Endodermal cell (in vitro differentiated cells): ENCODE data around the gene RELL1. TPM values are rescaled to one million over a fixed set of nuclear protein-coding genes. Genes with fewer than 3 reads are reported as not detected.

ENCODE experiments used
- DNase-seq: peaks from one replicate; pipeline ENCODE4 v3.0.0-alpha.2; 2017
- H3K27ac ChIP-seq: 2 replicates; pipeline ENCODE4 v1.5.1; 2013; ENCODE audit warnings: mild to moderate bottlenecking, low read depth, low read length, moderate library complexity
- H3K27me3 ChIP-seq: 2 replicates; pipeline ENCODE4 v1.6.1; 2013; ENCODE audit warnings: mild to moderate bottlenecking, low read length, moderate library complexity; ENCODE audit not compliant: insufficient read depth, control insufficient read depth, poor library complexity, severe bottlenecking
- H3K36me3 ChIP-seq: 2 replicates; pipeline ENCODE4 v1.7.0; 2013; ENCODE audit warnings: mild to moderate bottlenecking, low read length, moderate library complexity; ENCODE audit not compliant: control insufficient read depth, insufficient read depth
- H3K4me1 ChIP-seq: one replicate; pipeline ENCODE4 v1.7.0; 2013; ENCODE audit warnings: low read length; ENCODE audit not compliant: control insufficient read depth, insufficient read depth
- H3K4me3 ChIP-seq: 2 replicates; pipeline ENCODE4 v1.5.1; 2013; ENCODE audit warnings: mild to moderate bottlenecking, low read length, moderate library complexity
- H3K9ac ChIP-seq: 2 replicates; pipeline ENCODE4 v1.6.1; 2013; ENCODE audit warnings: mild to moderate bottlenecking, low read length, moderate library complexity; ENCODE audit not compliant: poor library complexity, severe bottlenecking; ENCODE audit errors: extremely low read depth
- H3K9me3 ChIP-seq: 2 replicates; pipeline ENCODE4 v1.6.1; 2013; ENCODE audit warnings: mild to moderate bottlenecking, low read length, moderate library complexity; ENCODE audit not compliant: control insufficient read depth
- H3K27ac Mint-ChIP-seq: 2 replicates; pipeline ENCODE4 v1.8.0; 2020; ENCODE audit warnings: mixed read lengths
- H3K27me3 Mint-ChIP-seq: 2 replicates; pipeline ENCODE4 v1.8.0; 2021; ENCODE audit warnings: mild to moderate bottlenecking, mixed read lengths; ENCODE audit not compliant: insufficient read depth
- H3K36me3 Mint-ChIP-seq: 2 replicates; pipeline ENCODE4 v1.8.0; 2020; ENCODE audit warnings: low read depth, mixed read lengths
- H3K4me1 Mint-ChIP-seq: 2 replicates; pipeline ENCODE4 v1.8.0; 2020; ENCODE audit warnings: mixed read lengths
- H3K4me3 Mint-ChIP-seq: 2 replicates; pipeline ENCODE4 v1.8.0; 2020; ENCODE audit warnings: mild to moderate bottlenecking, moderate library complexity, mixed read lengths
- H3K9me3 Mint-ChIP-seq: 2 replicates; pipeline ENCODE4 v1.8.0; 2020; ENCODE audit warnings: mild to moderate bottlenecking, mixed read lengths
- CTCF ChIP-seq: fragments of 200-600 bp; sonication (generic); conservative IDR thresholded peaks from 2 replicates; pipeline ENCODE4 v1.5.0; 2021; ENCODE audit warnings: antibody characterized with exemption, mild to moderate bottlenecking
- WGBS, 2 experiments: methylation state at CpG; one replicate each; pipeline versions ENCODE4 v1.1.5 to v1.1.7; 2013; ENCODE audit warnings: missing lambda C conversion rate in 2 of 2, mixed read lengths in 1 of 2; ENCODE audit not compliant: insufficient coverage in 1 of 2, insufficient read length in 1 of 2; 5-methylcytosine and 5-hydroxymethylcytosine counted together
- total RNA-seq, 2 donors: library from RNA; stranded (reverse); fragmentation: NEBNext Ultra II Directional in 1 of 2; extraction: Animal tissue kit (Norgen Biotek cat#: 25700) in 1 of 2; gene quantifications; 2 replicates in 1 of 2; 3 replicates in 1 of 2; pipeline ENCODE4 v1.2.1, GENCODE V29; 2021

Gene RELL1
- total RNA-seq, 2 donors from 2014 or later: 12.1 to 12.3 TPM

- Histone ChIP-seq H3K27me3 (no peaks in the 10 kb centered on the region), H3K36me3 (no peaks in the 10 kb centered on the region), H3K27ac (no peak overlapping the region), H3K4me1 (no peaks in the 10 kb centered on the region), H3K9ac (no peak overlapping the region), H3K9me3 (no peaks in the 10 kb centered on the region), H3K4me3 (no peak overlapping the region)
- Mint-ChIP-seq H3K4me1 (peaks cover 13% of the 10 kb centered on the region), H3K36me3 (no peaks in the 10 kb centered on the region), H3K27me3 (no peaks in the 10 kb centered on the region), H3K4me3 (no peak overlapping the region), H3K27ac (no peak overlapping the region), H3K9me3 (no peaks in the 10 kb centered on the region)
- 93% methylated on average over 1 of the region's 1 CpG; no CpG with 5 or more reads in 1 of the 2 experiments for WGBS, 2 experiments
- no peak for TF ChIP-seq CTCF
- DNase-seq: no peak
These were observed 24.3 kb upstream of the RELL1 start for GRCh38 chr4:37710491-37710890.

DNA sequence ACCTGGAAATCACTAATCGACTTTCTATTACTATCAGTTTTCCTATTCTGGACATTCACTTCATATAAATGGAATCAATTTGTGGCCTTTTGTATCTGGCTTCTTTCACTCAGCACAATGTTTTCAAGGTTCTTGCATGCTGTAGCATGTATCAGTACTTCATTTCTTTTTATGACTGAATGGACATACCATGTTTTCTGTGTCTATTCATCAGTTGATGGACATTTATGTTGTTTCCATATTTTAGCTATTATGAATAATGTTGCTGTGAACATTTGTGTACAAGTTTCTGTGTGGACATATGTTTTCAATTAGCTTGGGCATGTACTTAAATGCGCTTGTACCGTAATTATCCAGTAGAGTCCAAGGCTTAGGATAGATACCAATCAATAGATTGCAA, 19.9 kb upstream of the RELL1 start:
- H3K27me3 Mint-ChIP-seq: no peaks in the 10 kb centered on the region

DNA sequence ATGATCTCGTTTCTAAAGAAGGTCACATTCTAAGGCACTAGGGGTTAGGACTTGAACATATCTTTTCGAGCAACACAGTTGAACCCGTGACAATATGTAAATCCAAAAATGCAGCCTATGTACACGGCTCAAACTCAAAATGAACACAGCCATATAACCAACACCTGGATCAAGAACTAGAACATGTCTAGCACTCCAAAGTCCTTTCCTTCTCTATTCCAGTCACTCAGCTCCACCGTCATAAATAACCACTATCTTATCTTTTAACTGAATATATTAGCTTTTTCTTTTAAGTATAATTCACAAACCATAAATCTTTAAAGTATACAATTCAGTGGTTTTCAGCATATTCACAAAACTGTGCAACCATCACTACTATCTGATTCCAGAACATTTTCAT, 19.4 kb upstream of the RELL1 start:
- WGBS, 2 experiments: 94 to 95% methylated on average over 5 of the region's 5 CpGs
- H3K9me3 ChIP-seq: no peaks in the 10 kb centered on the region
- Mint-ChIP-seq H3K27me3 (no peaks in the 10 kb centered on the region), H3K9me3 (no peaks in the 10 kb centered on the region), H3K27ac (no peak overlapping the region), H3K4me1 (peaks cover 2% of the 10 kb centered on the region), H3K36me3 (no peaks in the 10 kb centered on the region), H3K4me3 (no peak overlapping the region)
- H3K27me3 ChIP-seq: no peaks in the 10 kb centered on the region
- TF ChIP-seq CTCF: no peak
- no peaks in the 10 kb centered on the region for H3K36me3 ChIP-seq
- no peak overlapping the region for H3K27ac ChIP-seq
- no peaks in the 10 kb centered on the region for H3K4me1 ChIP-seq
- H3K4me3 ChIP-seq: no peak overlapping the region
- DNase-seq: no peak
- no peak overlapping the region for H3K9ac ChIP-seq

More for the DNA sequence above, 19.9 kb upstream of the RELL1 start:
- Mint-ChIP-seq H3K9me3 (no peaks in the 10 kb centered on the region), H3K27ac (no peak overlapping the region), H3K4me1 (no peaks in the 10 kb centered on the region), H3K4me3 (no peak overlapping the region), H3K36me3 (no peaks in the 10 kb centered on the region)
- Histone ChIP-seq H3K4me3 (no peak overlapping the region), H3K36me3 (no peaks in the 10 kb centered on the region), H3K27ac (no peak overlapping the region), H3K9me3 (no peaks in the 10 kb centered on the region), H3K4me1 (no peaks in the 10 kb centered on the region), H3K27me3 (no peaks in the 10 kb centered on the region), H3K9ac (no peak overlapping the region)
- no peak for DNase-seq
- 97 to 100% methylated on average over 3 of the region's 3 CpGs for WGBS, 2 experiments
- TF ChIP-seq CTCF: no peak
